ENCODE measurements around the gene RNF7. TPM values are rescaled to one million over a fixed set of nuclear protein-coding genes. Genes with fewer than 3 reads are reported as not detected.

RNF7 gene
- total and polyA plus RNA-seq, 2 of the 8 experiments (the other 6 are each of a cell fraction or from before 2014, with no cell fraction given), result 78.4 to 113 TPM

DNA sequence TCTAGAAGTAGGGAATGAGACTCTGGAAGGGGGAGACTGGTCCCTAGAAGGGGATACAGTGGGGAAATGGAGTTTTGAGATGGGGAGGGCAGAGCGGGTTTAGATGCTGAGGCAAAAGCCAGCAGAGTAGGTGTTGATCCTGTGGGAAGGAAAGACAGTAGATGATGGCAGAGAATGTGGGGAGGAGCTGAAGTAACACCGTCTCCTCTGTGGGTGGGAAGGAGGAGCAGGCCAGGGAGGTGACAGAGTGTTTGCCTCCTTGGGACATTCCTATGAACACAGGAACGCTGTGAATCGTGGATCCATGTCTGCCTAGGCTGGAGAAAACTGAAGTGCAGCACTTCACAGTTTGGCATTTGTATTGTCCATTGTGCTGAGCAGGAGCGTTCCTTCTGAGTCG, 45.5 kb downstream of the RNF7 start:
- Histone ChIP-seq H4K5ac (ENCODE audit: insufficient read length, low read depth, low read length) (no peak overlapping the region), H2AK5ac (ENCODE audit: low read depth, low read length) (no peak overlapping the region), H2AFZ (ENCODE audit: low read length) (no peak overlapping the region), H2BK20ac (ENCODE audit: low read length) (no peak overlapping the region), H3K27ac (ENCODE audit: low read depth, low read length) (no peak overlapping the region), H3K14ac (ENCODE audit: insufficient read length) (no peak overlapping the region), H3K18ac (ENCODE audit: extremely low read depth, low read length) (no peak overlapping the region), H3K36me3 (ENCODE audit: control insufficient read depth in 2 of 4, insufficient read depth in 4 of 4, low read length in 3 of 4) (no peaks in the 10 kb centered on the region), H4K91ac (replicated peaks; ENCODE audit: insufficient read length, low read length) (no peak overlapping the region), H3K27me3 (replicated peaks in 1 of 4; ENCODE audit: control insufficient read depth in 3 of 4, extremely low read depth in 1 of 4, insufficient read depth in 3 of 4, low read length in 3 of 4) (no peaks in the 10 kb centered on the region; a peak in 1 of 7 replicates), H3K9ac (replicated peaks in 1 of 4; ENCODE audit: extremely low read depth in 1 of 4, low read depth in 3 of 4, low read length in 3 of 4) (no peak overlapping the region), H3K79me2 (ENCODE audit: control insufficient read depth in 1 of 2, insufficient read depth in 2 of 2, low read length in 2 of 2) (no peaks in the 10 kb centered on the region), H2BK5ac (ENCODE audit: low read depth, low read length) (no peak overlapping the region), H4K8ac (ENCODE audit: extremely low read depth, insufficient read depth, low read length) (no peak overlapping the region), H3K56ac (replicated peaks; ENCODE audit: insufficient read length, low read depth, low read length) (no peak overlapping the region), H3K4me1 (replicated peaks in 1 of 4; ENCODE audit: control insufficient read depth in 3 of 4, insufficient read depth in 4 of 4, low read length in 3 of 4) (no peaks in the 10 kb centered on the region), H3K79me1 (ENCODE audit: low read depth, low read length) (no peaks in the 10 kb centered on the region), H2BK15ac (ENCODE audit: low read length) (no peak overlapping the region), H3K4ac (replicated peaks; ENCODE audit: insufficient read length, low read depth, low read length) (no peak overlapping the region), H2BK120ac (replicated peaks; ENCODE audit: low read depth, low read length) (no peak overlapping the region), H3K9me3 (ENCODE audit: insufficient read depth in 2 of 2, low read depth in 1 of 2, low read length in 1 of 2) (no peaks in the 10 kb centered on the region), H4K20me1 (replicated peaks in 1 of 2; ENCODE audit: control insufficient read depth in 1 of 2, insufficient read depth in 2 of 2, low read length in 2 of 2) (no peaks in the 10 kb centered on the region), H3K23me2 (ENCODE audit: low read depth, low read length) (no peaks in the 10 kb centered on the region), H3K23ac (ENCODE audit: insufficient read length) (no peak overlapping the region), H3K4me2 (ENCODE audit: insufficient read depth in 1 of 2, low read depth in 2 of 2, low read length in 2 of 2) (no peak overlapping the region), H3K4me3 (ENCODE audit: extremely low read depth in 1 of 4, insufficient read depth in 2 of 4, low read depth in 3 of 4, low read length in 4 of 4) (no peak overlapping the region), H2BK12ac (ENCODE audit: low read depth, low read length) (0 out of 2 replicates have a peak overlapping the region, but pooled peaks have one; percentile 14)
- no peak for DNase-seq (ENCODE audit: low read depth in 1 of 2, low spot score in 2 of 2)
- ChIA-PET CTCF (ENCODE audit: partially characterized antibody) (interaction anchor here (1.1 to 3.5 kb wide), 10 partner anchors 9 to 92 kb away, joined by 3 to 19 read pairs (median 5); partner anchors contain the start of gene GRK7), POLR2A (ENCODE audit: partially characterized antibody) (interaction anchor here (0.7 kb wide), 1 partner anchor 9 kb away, joined by 3 read pairs; no protein-coding TSS in a partner anchor)
- 91% methylated on average over 6 of the region's 6 CpGs; no CpG with 5 or more reads in 1 of the 2 experiments for WGBS, 2 experiments (ENCODE audit: extremely low coverage in 1 of 2, insufficient coverage in 1 of 2, insufficient read length in 1 of 2, insufficient replicate concordance in 2 of 2, low coverage in 1 of 2, low lambda C conversion rate in 2 of 2, missing lambda C conversion rate in 1 of 2)
- FAIRE-seq, result no peak
- TF ChIP-seq GABPA (IDR thresholded peaks at IDR 0.05; ENCODE audit: borderline replicate concordance, insufficient read depth, low read length), result no peak
- no peak for TF ChIP-seq ATF3 (IDR thresholded peaks at IDR 0.05; ENCODE audit: insufficient read depth, low read depth, low read length)
